22Rv1 (cell line): ENCODE data around the gene HCN2.

Source experiments
- ZFX ChIP-seq: fragments of 450-650 bp; IDR thresholded peaks from 2 replicates; pipeline ENCODE4 v1.6.1; 2017; ENCODE audit warnings: antibody characterized with exemption, borderline replicate concordance
- TF ChIP-seq, protein P1 (sequence below): fragments of 450-650 bp; IDR thresholded peaks from 2 replicates; pipeline ENCODE4 v1.5.1; 2017; ENCODE audit warnings: mild to moderate bottlenecking

DNA sequence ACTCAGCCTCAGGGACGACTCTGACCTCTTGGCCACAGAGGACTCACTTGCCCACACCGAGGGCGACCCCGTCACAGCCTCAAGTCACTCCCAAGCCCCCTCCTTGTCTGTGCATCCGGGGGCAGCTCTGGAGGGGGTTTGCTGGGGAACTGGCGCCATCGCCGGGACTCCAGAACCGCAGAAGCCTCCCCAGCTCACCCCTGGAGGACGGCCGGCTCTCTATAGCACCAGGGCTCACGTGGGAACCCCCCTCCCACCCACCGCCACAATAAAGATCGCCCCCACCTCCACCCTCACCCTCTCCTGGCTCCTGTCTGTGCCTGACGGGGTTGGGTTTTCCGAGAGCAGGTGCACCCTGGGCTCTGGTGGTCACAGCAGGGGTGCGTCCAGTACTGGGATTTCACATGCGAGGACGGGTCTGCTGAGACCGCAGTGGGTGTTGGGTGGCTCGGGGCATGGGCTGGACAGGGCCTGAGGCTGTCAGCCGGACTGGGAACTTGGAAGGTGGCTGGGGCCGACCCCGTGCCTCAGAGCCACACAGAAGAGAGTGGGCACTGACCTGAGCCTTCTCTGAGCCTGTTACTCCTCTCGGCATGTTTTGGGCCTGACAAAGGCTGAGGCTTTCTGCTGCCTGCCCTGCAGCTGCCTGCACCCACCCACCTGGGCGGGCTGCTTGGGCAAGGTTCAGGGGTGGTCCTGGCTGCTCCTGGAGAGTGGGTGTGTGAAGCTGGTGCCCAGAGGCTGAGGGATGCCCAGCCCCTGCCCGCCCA lies 6.3 kb upstream of the HCN2 start:
- TF ChIP-seq, protein P1, sequence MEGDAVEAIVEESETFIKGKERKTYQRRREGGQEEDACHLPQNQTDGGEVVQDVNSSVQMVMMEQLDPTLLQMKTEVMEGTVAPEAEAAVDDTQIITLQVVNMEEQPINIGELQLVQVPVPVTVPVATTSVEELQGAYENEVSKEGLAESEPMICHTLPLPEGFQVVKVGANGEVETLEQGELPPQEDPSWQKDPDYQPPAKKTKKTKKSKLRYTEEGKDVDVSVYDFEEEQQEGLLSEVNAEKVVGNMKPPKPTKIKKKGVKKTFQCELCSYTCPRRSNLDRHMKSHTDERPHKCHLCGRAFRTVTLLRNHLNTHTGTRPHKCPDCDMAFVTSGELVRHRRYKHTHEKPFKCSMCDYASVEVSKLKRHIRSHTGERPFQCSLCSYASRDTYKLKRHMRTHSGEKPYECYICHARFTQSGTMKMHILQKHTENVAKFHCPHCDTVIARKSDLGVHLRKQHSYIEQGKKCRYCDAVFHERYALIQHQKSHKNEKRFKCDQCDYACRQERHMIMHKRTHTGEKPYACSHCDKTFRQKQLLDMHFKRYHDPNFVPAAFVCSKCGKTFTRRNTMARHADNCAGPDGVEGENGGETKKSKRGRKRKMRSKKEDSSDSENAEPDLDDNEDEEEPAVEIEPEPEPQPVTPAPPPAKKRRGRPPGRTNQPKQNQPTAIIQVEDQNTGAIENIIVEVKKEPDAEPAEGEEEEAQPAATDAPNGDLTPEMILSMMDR, result no peak
- TF ChIP-seq ZFX, result no peak
